Fibroblast of skin of right biceps (primary cell): ENCODE results near the gene GPR152.

ENCODE experiments used
- DNase-seq: peaks from one replicate; pipeline ENCODE4 v3.0.0-alpha.2; 2013

GPR152 gene

GRCh38 chr11:67452141-67452952 is at the start of gene GPR152:
Gene GPR152 (minus strand): TSS chr11:67452729. CDS start chr11:67452724, 5 bp downstream.
- DNase-seq = no peak

DNA sequence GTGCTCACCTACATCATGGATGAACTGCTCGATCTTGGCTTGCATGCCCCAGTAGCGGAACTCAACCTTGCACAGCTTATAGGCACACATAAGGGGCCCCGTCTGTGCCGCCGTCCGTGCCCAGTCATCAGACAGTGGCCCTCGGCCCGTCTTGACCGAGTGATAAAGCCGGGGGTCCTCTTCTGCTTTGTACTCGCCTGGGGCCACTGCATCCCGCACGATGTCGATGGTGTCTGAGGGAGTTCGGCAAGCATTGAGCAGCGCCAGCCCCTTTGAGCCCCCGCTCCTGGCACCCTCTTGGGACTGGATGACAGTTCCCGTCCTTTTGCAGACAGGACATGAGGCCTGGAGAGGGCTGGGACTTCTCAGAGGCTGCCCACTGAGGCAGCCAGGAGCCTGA is 49.3 kb upstream of the GPR152 start:
- no peak for DNase-seq

DNA sequence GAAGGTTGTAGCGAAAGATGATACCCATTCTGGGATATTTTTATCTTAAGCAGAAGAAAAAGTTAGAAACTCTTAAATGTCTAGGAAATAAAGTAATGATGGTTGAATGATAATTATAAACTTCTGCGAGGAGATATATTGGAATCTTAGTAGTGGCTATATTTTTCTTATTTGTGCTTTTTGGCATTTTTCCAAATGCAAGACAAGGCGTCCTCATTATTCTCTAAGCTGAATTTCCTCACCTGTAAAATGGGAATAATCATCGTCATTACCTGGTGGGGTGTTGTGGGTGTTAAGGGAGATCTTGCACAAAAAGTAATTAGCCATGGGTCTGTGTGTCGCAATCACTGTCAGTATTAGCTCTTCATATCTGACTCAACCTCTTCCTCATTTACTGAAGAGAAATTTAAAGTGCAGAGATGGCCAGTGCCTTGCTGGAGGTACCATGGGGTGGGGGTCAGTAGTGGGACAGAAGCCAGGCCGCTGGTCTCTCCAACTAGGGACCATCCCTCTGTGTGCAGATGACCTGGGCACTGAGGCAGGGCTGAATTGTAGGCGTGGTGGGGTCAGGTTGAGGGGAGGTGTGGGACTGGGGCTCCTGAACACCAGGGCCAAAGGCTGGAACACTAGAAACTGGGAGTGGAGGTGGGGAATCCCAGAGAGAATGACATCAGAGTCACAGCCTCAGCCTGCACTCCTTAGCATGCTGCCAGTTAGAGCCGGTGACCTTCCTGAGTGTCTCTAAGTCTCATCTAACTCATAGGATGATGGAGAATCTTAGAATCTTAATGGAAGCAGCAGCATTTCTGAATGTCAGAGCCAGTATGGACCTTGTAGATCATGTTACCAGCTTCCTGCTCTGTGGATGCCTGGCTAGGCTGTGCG is 48.5 kb upstream of the GPR152 start:
- no peak for DNase-seq

DNA sequence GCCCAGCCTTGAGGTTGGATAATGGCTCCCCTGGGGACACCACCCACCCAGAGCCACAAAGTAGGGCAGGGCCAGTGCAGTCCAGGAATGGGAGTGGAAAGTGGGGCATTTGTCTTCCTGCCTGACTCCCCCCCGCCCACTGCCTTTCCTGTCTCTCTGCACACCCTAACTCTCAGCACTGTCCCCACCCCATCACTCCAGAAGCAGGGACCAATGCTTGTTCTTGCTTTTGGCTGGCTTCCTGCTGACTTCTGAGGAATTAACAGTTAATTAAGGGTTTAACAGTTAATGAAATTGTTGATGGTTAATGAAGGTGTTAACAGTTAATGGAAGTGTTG is 47.9 kb upstream of the GPR152 start:
- DNase-seq = no peak

DNA sequence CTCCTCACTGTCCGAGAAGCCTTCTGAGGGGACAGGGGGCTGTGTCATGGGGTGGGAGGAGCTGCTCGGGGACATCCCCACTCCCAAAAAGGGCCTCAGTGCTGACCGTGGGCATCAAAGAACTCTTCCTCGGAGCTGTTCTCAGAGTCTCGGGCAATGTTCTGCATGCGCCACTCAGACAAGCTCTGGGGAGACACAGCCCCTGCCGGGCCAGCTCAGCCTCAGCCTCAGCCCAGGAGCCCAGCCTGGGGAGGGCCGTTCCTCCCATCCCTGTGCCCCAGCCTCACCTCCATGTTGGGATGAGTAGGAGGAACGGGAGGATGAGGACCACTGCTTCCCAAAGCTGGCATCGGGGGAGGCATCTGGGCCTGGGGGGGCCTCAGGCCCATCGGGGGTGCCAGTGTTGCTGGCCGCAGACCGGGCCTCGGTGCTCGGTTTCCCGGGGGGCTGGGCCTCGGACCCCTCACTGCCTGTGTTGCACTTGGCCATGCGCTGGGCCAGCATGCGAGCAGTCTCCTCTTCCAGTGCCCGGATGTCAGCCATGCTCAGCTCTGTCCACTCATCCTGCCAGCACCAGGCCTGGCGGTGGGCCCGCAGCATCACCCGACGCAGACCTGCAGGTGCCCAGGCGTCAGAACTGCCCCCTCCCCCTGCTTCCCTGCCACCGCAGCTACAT is 47.4 kb upstream of the GPR152 start:
- DNase-seq = no peak

- no peak for DNase-seq
Observed at GRCh38 chr11:67498544-67498972, 46.0 kb upstream of the GPR152 start.

DNA sequence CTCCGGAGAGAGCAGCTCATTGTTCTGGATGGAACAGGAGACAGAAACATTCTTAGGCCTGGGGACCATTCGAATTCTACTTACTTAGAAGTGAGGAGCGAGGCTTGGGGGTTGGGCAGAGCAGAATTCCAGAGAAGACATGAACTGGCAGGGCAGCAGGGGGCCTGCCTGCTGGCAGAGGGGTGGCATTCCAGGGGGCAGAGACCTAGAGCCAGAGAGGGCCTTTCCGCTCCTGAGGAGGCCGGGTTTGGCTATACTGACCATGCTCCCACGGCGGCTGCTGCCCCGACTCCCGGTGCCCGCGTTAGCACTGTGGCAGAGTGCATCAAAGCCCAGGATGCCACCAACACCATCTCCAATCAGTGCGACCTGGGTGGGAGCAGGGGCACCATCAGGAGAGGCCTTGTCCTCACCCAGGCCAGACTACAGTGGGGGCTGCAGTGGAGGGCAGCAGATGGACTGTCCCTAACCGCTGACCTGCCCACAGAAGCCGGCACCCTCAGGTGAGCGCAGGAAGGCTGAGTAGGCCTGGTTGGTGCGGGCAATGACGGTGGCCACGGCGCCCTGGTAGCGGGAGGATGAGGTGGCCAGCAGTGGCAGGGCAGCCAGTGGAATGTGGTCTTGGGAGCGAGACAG is 45.2 kb upstream of the GPR152 start:
- no peak for DNase-seq

DNA sequence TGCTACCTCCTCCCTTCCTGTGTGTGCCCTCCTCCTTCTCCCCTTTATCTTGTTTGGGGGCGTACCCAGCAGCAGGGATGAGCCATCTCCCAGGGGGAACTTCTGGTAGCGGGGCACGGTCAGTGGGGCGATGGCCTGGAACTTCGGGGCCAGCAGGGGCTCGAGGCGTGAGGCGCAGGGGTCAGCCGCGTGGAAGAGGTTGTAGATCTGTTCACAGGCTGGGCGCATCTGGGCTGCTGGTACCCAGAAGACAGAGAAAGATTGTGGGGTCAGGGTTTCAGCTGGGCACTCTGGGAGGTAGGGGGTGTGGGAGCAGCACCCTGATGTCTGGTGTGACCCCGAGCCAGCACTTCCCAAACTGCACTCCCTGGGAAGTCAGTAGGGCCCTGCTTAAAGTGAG is 43.6 kb upstream of the GPR152 start:
- no peak for DNase-seq

- no peak for DNase-seq
Observed at GRCh38 chr11:67495234-67496005, 42.9 kb upstream of the GPR152 start.

DNA sequence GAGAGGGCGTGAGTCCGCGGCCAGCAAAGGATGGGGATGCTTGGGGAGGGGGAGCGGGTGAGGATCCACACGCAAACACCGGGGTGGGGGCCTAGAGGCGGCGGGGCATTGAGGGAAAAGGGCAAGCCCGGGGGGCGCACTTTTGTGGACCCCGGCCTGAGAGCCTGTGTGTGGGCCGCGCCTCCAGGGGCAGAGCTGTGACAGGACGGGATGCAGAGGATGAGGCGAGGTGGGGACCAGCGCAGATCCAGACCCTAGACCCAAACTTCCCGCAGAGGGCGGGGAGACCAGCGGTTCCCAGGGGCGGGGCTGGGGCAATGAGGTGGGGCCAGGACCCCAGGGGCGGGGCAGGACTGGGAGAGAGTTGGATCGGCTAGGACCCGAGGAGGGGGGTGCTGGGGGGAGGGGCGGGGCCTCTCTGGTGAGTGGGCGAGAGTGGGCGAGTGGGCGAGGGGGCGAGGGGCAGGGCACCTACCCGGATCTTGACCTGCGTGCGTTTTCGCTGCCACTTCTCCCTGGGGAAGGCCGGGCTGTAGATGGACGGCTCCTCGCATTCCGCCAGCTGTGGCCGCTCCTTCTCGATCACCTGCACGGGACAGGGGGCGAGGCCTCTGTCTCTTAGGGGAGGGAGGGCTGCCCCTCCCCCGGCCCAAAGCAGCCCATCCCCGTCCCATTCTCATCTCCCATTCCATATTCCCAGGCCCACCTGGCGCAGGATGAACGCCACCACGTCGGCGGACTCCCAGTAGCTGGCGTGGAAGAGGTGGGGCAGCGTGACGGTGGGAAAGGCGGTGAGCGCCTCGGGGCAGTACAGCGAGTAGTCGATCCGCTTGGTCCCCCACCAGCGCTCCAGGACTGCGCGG is 42.1 kb upstream of the GPR152 start:
- no peak for DNase-seq

- no peak for DNase-seq
Observed at GRCh38 chr11:67493548-67494370, 41.2 kb upstream of the GPR152 start.

DNA sequence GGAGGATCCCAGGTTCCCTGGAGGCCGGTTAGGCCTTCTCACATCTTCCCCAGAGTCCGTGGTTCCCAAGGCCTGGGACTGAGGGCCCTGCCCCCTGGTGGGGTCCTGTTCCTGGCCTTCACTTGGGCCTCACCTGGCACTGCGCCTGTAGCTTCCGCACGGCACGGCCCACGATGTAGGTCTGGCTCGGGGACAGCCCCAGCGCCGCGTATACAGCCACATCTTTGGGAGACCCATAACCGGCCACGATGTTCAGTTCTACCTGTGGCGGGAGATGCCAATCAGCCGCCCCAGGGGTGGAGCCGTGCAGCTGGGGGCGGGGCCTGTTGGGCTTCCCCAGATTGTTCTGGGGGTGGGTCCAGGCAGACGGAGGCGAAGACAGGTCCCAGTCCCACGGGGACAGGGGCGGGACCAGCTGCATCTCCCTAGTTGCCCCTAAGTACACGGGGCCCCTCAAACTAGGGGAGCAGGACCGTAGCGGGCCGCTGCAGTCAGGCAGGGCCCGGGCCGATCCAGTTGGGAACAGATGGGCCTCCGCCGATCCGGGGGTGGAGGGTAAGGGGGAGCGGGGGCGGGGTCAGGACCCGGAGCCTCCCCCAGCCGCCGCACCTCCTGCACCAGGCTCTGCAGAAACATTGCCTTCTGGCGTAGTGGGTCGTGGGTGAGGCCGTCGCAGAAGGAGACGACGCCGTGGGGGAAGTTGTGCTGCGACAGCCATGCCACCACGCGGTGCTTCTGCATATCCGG is 40.4 kb upstream of the GPR152 start:
- DNase-seq = no peak

DNA sequence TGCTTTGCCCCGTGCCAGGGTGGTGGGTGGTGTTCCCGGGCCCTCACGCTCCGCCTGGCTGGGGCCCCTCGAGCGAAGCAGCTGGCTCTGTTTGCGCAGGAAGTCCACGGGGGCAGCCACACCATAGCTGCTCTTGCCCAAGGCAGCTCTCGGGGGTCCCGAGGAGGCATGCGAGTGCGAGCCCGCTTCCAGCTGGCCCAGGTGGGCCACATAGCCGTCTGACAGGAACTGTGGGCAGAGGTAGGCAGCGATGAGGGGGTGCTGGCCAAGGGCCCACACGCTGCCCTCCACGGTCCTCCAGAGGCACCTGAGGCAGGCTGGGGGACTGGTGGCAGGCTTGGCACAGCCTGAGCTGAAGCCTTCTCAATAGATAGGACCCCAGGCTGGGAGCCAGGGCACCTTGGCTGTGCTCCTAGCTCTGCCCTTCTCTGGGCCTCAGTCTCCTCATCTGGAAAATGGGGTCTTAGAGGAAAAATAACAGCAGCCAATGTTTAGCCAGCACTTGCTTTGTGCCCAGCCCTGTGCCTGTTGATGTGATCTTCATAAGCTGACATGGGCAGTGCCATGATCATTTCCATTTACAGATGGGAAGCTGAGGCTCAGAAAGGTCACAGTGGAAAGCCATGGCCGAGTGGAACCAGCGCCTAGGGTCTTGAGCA is 39.7 kb upstream of the GPR152 start:
- no peak for DNase-seq

- DNase-seq = no peak
Observed at GRCh38 chr11:67491276-67492068, 38.9 kb upstream of the GPR152 start.

- DNase-seq = no peak
Observed at GRCh38 chr11:67490727-67491065, 38.2 kb upstream of the GPR152 start.

- no peak for DNase-seq
Observed at GRCh38 chr11:67489885-67490726, 37.6 kb upstream of the GPR152 start.

DNA sequence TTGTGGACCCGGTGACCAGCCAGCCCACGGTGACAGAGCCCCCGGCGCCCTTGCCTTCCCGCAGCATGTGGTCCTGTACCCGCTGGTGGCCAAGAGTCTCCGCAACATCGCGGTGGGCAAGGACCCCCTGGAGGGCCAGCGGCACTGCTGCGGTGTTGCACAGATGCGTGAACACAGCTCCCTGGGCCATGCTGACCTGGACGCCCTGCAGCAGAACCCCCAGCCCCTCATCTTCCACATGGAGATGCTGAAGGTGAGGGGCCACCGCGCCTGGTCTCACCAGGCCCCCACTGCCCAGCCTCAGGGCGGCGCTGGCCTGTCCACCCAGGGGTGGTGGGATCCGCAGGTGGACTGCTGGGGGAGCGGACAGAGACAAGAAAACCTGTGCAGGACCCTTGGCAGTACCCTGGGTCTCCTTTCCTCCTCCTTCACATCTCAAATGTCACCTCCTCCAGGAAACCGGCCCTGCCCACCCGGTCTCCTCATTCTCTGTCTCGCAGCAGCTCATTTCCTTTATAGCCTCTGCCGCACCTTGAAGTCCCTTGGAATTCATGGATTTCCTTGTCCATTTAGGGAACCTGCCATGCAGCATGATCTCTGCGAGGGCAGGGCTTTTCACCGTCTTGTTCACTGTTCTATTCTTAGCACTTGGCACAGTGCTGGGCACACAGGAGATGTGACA is 36.8 kb upstream of the GPR152 start:
- no peak for DNase-seq
